ENCODE measurements around the gene ASCL2. TPM values are rescaled to one million over a fixed set of nuclear protein-coding genes. Genes with fewer than 3 reads are reported as not detected.

ASCL2 gene
- total and polyA plus RNA-seq, 10 of the 15 experiments (the other 5 are each of a cell fraction or from before 2014, with no cell fraction given): not detected

GRCh38 chr11:2298795-2299761, 28.7 kb upstream of the ASCL2 start (continued):
- TF ChIP-seq, protein P1, sequence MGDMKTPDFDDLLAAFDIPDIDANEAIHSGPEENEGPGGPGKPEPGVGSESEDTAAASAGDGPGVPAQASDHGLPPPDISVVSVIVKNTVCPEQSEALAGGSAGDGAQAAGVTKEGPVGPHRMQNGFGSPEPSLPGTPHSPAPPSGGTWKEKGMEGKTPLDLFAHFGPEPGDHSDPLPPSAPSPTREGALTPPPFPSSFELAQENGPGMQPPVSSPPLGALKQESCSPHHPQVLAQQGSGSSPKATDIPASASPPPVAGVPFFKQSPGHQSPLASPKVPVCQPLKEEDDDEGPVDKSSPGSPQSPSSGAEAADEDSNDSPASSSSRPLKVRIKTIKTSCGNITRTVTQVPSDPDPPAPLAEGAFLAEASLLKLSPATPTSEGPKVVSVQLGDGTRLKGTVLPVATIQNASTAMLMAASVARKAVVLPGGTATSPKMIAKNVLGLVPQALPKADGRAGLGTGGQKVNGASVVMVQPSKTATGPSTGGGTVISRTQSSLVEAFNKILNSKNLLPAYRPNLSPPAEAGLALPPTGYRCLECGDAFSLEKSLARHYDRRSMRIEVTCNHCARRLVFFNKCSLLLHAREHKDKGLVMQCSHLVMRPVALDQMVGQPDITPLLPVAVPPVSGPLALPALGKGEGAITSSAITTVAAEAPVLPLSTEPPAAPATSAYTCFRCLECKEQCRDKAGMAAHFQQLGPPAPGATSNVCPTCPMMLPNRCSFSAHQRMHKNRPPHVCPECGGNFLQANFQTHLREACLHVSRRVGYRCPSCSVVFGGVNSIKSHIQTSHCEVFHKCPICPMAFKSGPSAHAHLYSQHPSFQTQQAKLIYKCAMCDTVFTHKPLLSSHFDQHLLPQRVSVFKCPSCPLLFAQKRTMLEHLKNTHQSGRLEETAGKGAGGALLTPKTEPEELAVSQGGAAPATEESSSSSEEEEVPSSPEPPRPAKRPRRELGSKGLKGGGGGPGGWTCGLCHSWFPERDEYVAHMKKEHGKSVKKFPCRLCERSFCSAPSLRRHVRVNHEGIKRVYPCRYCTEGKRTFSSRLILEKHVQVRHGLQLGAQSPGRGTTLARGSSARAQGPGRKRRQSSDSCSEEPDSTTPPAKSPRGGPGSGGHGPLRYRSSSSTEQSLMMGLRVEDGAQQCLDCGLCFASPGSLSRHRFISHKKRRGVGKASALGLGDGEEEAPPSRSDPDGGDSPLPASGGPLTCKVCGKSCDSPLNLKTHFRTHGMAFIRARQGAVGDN (IDR thresholded peaks at IDR 0.05): no peak
- TF ChIP-seq YBX1 (IDR thresholded peaks at IDR 0.05) (no peak), NFXL1 (IDR thresholded peaks at IDR 0.05; ENCODE audit: borderline replicate concordance) (no peak), CTCF (IDR thresholded peaks at IDR 0.05 in 2 of 3, conservative IDR thresholded peaks at IDR 0.05 in 1 of 3; ENCODE audit: control insufficient read depth in 2 of 3, extremely low read depth in 1 of 3, insufficient read depth in 1 of 3, low read depth in 3 of 3, low read length in 3 of 3) (peak; percentile 17 to 26 (median 25); a peak in 3 of 6 replicates), RAD21 (IDR thresholded peaks at IDR 0.05; ENCODE audit: insufficient read depth, low read depth, low read length) (0 out of 2 replicates have a peak, but pooled peaks have one; percentile 27), BMI1 (IDR thresholded peaks at IDR 0.05; ENCODE audit: borderline replicate concordance) (no peak)
